GM04504 (cell line): ENCODE results near the gene ASPHD2.

Source experiments
- DNase-seq: peaks from one replicate; pipeline ENCODE4 v3.0.0-alpha.2; 2012; ENCODE audit warnings: low read depth

Gene ASPHD2

DNA sequence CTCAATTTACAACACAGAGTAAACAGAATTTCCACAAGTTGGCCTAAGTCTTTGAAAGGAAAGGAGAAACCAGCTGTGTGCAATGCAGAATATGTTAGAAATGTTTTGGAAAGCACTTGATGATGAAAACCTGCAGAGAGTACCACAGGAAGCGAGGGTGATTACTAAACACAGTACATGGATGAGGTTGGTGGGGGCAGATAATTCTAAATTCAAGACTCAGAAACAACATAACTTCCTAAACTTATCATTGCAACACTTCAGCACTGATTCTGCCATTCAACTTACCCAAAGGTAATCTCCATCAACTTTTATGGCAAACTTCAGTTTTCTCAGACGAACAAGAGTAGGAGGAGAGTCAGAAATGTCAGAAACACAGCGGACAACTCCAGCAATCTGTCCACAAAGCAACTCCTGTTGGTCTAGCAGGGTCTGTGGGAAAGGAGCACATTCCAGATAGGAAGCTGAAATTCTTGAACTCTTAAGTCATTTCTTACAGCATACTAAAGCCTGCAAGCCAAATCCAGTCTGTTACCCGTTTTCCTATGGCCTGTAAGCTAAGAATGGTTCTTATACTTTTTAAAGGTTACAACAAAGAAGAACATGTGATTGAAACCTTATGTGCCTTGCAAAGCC is 47.8 kb downstream of the ASPHD2 start:
- DNase-seq: no peak

DNA sequence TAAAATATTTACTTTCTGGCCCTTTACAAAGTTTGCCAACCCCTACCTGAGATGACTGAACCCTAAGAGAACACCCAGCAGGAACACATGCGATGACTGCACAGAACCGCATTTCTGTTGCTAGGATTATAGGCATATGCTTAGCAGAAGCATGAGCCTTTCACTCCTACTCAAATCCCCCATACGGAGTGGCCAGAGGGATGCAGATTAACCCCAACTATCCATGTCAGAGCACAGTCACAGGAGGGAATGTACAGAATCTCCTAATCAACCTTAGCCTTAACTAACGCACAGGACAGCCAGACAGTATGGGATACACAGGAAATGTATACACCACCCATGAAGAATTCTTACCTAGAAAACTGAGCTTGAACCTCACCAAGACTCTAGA is 48.3 kb downstream of the ASPHD2 start:
- DNase-seq: no peak

DNA sequence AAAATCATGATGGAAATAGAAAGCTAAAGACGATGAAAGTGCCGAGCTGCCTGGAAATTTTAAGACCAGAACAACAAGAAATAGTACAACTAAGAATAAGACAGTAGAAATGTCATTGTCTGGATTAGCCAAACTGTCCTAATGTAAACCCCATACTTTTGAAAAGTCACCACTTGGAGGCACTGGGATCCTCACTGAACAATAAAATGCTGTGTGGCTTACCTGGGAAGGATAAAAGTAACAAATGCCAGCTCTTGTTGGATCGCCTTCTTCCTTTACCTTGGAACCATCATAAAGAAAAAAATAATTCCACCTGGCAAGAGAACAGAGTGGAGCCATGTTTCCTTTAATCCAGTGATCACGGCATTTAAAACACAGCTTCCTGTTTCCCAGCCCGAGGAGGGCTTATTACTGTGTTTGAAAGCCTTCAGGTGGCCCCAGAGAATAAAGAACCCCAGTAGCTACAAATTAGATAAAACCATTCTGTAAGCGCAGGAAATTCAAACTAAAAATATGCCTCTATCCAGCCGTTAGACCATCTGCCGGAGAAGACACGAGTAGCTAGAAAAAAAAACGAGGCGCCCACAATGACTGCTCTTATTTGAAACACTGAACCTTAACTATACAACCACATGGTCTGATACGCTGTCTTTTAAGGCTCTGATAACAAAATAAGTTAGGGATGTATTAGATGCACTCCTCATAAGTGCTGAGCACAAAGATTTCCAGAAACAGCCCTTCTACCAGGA is 50.2 kb downstream of the ASPHD2 start:
- no peak for DNase-seq

DNA sequence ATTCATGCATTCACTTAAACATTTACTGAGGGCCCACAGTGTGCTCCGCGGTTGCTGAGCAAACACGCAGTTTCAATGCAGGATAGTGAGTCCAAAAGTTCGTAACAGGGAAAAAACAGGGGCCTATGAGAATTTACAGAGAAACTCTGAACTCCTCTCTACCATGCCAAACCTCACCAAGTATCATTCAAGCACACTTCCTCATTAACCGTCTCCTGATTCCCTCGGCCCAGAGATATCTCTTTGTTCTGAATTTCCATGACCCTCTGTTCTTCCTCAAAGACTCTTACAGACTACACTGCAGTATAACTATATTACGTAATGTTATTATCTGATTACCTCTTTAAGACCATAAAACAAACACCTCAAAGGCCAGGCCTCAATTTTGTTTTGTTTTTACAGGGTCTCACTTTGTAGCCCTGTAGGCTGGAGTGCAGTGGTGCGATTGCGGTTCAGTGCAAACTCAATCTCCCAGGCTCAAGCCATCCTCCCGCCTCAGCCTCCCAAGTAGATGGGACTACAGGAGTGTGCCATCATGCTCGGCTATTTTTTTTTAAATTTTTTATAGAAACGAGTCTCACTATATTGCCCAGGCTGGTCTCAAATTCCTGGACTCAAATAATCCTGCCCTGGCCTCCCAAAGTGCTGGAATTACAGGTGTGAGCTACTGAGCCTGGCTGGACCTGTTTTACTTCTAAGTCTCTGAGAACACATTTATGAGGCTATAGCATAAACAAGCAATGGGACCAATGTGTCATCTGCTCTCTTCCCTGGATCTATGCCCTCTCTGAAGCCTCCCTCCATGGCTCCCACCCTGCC is 50.9 kb downstream of the ASPHD2 start:
- DNase-seq: no peak

DNA sequence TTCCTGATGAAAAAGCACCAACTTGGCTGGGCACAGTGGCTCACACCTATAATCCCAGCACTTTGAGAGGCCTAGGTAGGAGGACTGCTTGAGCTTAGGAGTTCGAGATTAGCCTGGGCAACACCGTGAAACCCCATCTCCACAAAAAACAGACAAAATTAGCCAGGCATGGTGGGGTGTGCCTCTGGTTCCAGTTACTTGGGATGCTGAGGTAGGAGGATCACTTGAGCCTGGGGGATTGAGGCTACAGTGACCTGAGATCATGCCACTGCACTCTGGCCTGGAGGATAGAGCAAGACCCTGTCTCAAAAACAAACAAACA is 51.5 kb downstream of the ASPHD2 start:
- DNase-seq: no peak

DNA sequence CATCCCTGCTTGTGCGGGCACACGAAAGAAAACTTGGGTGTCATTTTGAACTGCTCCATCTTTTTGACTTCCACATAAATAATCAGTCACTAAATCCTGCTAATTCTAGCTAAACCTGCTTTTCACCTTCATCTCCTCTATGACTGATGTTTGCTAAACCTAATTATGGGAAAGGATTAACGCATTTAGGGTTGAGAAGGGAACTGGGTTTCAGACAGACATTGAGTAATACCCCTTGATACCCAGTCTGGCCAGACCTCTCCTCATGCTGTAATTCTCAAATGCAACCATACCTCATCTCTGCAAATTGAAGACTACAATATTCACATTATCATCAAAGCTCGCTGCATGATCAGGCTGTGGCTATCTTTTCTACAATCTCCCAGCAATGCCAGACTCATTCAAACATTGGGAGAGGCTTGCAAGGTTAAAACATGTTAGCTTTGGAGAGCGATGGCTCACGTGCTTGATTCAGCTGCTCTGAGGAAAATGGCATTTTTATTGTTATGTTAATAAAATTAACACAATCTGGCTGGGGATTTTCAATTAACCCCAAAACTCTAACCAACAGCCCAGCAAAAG is 52.1 kb downstream of the ASPHD2 start:
- no peak for DNase-seq

DNA sequence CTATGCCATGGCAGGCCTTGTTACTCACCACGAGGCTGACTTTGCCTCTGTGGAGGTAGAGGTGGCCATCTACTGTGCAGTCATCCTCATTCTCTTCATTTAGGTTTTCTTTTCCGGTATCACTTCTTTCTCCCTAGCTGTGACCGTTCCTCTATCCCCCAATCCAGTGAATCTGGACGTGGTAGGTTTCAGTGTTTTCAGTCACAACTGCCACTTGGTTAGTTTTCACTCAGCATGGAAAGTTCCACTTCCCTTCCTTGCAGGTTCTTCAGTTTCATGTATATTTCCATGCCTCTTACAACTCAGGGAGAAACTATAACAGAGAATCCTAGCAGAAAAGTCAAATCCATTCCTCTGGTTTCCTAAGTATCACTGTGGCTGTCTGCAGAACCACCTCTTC is 52.6 kb downstream of the ASPHD2 start:
- no peak for DNase-seq

DNA sequence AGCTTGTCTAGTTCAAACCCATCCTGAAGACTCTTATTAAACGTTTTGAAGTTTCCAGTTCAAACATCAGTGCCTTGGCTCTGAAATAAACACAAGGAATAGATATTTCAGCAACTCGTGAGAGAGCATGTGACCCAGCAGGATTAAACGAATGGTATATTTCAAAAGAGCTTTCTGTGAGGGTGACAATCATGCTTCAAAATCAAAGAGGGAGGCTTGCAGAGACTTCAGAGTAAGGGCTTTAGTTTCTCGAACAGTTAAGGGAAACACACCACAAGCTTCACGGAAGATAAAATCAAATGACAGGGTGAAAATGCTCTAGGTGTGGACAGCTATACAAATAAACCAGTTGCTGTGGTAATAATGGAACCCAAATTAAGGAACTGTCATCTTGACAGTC is 53.1 kb downstream of the ASPHD2 start:
- DNase-seq: no peak

DNA sequence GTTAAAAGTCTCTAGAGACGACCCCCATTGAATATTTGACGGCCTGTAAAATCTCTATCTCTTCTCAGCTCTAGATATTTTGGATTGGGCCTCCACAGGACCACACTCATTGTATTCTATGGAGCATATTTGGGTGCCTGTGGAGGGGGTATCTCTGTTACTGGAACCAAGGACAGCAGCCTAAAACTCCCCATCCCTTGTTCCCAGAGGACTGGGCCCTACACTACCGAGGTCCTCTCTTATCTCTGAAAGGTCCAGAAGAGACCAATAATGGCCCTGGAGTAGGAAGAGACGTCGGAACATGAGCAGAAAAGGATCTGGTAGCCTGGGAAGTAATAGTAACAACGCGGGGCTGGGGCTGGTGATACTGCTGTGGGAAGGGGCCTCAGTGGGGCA is 54.0 kb downstream of the ASPHD2 start:
- DNase-seq: no peak

DNA sequence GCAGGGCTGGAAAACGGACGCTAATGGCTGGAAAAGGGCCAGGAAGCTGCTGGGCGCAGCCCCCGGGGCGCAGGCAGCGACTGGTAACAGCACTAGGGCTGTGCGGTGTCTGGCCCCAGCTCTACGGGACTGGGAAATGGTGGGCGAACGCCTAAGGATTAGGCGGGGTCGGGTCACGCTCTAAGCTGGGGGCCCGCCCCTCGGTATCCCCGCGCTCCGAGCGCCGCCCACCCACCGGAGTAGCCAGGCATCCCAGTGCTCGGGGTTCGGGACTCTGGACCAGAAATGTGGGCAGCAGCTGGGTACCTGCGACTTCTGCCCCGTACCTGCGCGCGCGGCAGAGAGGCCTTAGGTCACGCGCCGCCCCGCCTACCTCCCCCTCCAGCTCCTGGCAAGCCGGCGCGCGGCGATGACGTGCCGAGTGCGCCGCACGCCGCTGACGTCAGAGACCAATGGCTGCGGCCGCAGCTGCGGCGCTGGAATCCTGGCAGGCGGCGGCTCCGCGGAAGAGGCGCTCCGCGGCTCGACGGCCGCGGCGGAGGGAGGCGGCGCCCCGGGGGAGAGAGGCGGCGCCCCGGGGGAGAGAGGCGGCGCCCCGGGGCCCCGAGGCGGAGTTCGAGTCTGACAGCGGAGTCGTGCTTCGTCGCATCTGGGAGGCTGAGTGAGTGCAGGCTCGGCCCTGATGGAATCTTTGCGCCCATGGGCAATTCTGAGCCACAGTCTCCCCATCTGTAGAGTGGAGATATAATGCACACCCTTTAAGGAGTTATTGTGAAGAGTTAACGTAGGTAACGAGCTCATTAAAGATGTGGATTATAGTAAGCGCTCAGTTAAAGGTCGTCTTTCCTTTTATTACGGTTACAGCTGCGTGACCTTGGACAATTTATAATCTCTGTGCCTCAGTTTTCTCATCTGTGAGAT is 54.6 kb downstream of the ASPHD2 start, which contains the start of the genes HPS4 and SRRD:
HPS4 (minus strand) TSS at position 345 of the 921 bp plus-strand sequence. CDS start 2,021 bp downstream, outside the sequence.
SRRD (plus strand) TSS at position 439 of the 921 bp plus-strand sequence; CDS start at position 453, 14 bp downstream.
- DNase-seq: peak; percentile 76

DNA sequence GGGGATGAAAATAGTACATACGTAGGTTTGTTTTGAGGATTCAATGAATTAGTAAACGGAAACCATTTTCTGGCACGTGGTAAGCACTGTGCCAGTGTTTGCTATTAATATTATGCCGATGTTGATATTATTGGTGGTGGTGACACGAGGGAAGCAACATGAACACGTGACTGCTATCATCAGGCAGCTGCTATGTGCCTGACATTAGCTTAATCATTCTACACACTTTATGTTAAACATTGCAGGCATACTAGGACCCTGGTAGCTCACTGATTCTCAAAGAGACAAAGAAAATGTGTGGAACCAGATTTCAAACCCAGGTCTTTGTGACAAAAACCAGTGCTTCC is 55.3 kb downstream of the ASPHD2 start:
- no peak for DNase-seq

DNA sequence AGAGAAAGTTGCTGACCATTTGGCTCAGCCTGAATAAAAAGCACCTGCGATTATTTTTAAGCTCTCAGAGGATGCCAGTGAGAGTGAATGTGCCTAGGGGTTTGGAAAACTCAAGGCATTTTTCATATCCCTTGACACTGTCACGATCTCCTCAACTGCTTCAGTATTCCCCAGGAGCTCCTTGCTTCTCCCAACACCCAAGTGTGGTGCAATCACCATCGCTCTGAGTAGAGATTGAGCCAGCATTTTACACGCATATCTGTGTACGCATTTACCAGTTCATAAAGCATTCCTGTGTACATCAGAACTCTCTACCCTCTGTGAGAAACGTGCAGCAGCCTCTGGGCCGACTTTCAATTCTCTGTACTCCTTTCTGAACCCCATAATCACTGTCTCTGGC is 56.0 kb downstream of the ASPHD2 start:
- DNase-seq: no peak

DNA sequence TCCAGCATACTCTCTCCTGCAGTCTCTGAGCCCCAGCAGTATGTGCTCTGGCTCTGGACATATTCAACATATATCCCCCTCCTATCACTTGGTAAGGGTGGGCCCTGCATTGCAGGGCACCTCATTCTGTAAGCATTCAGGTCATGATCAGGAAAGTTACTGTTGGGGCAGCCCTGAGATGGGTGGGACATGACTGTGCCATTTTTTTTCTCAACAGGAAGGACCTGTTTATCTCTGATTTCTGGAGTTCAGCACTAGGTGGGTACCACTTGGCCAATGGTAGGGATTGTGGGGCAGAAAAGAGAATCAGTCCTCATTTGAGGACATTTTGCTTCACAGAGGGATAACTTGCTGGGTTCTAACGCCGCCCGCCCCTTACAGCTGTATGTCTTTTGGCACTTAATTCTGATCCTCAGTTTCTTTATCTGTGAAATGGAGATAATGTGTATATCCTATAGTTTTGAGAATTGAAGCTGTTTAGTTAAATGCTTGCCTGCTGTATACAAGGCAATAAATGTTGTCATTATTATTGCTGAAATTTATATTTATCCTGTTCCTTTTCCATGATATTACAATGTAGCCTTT is 56.8 kb downstream of the ASPHD2 start:
- no peak for DNase-seq

DNA sequence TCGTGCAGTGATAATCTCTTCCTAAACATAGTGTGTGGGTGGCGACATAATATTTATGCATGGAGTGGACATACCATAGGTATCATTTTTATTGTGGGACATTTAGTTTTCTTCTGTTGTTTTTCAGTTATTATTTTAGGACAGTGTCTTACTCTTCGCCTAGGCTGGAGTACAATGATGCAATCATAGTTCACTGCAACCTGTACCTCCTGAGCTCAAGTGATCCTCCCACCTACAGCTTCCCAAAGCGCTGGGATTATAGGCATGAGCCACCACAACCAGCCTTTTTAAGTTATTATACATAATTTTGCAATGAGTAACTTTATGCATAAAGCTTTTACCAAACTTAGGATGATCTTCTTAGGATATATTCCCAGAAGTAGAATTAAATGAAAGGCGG is 57.3 kb downstream of the ASPHD2 start:
- DNase-seq: no peak

DNA sequence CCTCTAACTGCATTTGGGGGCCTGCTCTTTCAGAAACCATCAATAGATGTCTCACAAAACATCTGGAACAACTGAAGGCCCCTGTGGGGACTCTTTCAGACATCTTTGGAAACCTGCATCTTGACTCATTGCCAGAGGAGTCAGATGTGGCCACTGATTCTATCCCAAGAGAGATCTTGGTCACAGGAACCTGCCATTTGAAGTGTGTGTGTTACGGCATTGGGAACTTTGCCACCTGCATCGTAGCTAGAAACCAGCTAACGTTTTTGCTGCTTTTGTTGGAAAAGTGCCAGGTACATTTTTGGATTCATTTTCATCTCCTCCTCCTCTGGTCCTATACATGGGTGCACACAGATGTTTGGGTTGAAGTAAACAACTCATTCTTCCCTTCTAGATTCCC is 58.9 kb downstream of the ASPHD2 start:
- DNase-seq: no peak

DNA sequence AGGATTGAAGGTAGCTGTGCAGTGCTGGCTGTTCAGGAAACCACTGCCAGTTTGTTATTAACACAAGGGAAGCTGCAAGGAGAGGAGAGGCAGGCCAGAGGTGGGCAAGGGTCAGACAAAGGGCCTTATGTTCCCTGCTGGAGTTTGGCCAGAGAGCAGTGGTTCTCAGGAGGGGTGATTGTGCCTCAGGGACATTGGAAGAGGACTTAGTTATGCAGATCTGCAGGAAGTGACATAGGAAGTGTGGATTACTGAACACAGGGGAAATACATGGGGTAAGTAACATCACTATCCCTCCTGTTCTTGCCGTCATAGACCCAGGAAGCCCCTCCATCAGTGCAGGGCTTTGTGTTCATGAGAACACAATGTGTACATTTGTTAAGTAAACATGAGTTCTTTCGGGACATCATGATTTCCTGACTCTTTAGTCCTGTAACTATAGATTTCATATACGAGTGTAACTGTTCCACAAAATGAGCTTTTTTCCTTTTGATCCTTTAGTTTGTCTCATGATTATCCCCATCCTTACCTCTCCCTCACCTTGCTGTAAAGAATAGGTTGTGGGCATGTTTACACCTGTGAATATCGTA is 60.5 kb downstream of the ASPHD2 start:
- no peak for DNase-seq

DNA sequence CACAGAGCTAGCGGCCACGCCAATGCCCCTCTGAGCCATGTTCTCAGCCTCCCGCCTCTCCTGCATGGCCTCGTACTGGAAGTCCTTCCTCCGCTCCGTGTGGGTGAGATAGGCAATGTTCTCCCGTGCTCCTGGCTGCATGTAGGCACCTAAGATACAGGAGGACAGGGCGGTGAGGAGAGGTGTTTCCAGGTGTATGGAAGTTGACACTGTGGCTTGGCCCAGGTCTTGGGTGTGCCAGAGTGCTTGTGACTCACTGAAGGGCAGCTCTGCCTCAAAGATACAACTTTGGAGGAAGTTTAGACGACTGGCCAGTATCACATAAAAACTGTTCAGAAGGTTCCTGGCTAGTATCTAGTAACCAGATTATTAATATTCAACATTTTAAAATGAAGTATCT is 63.2 kb downstream of the ASPHD2 start:
- DNase-seq: no peak

DNA sequence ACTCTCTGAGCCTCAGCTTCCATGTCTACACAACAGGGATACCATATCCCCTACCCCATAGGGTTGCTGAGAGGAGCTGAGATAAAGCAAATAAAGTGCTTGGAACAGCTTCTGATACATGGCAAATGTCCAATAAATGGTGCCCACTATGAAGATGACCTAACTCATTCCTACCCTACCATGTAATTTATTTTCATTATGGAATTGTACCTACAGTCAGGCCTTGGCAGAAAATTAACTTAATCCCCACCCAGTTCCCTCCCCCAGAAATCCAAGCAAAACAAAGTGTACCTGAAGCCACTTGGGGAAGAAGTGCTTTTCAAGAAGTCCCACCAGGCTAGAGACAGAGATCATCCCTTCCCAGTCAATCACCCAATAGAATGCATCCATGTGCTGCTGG is 65.4 kb downstream of the ASPHD2 start:
- DNase-seq: no peak
